ENCODE measurements around the gene CFTR.

DNA sequence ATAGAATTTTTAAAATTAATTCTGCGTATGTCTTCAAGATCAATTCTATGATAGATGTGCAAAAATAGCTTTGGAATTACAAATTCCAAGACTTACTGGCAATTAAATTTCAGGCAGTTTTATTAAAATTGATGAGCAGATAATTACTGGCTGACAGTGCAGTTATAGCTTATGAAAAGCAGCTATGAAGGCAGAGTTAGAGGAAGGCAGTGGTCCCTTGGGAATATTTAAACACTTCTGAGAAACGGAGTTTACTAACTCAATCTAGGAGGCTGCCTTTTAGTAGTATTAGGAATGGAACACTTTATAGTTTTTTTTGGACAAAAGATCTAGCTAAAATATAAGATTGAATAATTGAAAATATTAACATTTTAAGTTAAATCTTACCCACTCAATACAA is 70.8 kb downstream of the CFTR start:
- TF ChIP-seq, protein P1, sequence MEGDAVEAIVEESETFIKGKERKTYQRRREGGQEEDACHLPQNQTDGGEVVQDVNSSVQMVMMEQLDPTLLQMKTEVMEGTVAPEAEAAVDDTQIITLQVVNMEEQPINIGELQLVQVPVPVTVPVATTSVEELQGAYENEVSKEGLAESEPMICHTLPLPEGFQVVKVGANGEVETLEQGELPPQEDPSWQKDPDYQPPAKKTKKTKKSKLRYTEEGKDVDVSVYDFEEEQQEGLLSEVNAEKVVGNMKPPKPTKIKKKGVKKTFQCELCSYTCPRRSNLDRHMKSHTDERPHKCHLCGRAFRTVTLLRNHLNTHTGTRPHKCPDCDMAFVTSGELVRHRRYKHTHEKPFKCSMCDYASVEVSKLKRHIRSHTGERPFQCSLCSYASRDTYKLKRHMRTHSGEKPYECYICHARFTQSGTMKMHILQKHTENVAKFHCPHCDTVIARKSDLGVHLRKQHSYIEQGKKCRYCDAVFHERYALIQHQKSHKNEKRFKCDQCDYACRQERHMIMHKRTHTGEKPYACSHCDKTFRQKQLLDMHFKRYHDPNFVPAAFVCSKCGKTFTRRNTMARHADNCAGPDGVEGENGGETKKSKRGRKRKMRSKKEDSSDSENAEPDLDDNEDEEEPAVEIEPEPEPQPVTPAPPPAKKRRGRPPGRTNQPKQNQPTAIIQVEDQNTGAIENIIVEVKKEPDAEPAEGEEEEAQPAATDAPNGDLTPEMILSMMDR (IDR thresholded peaks at IDR 0.05; ENCODE audit: borderline replicate concordance, extremely low read depth, low read length, poor library complexity, severe bottlenecking), result no peak
- TF ChIP-seq EZH2 (IDR thresholded peaks at IDR 0.05; ENCODE audit: borderline replicate concordance, low read depth, low read length, severe bottlenecking), result no peak

Measured in DND-41 (cell line).